SK-N-MC (cell line): ENCODE results near the gene RNF5.

Experiments
- EZH2 ChIP-seq: fragments of 200-600 bp; sonication (generic); IDR thresholded peaks from one replicate; pipeline ENCODE4 v1.6.1; 2017; ENCODE audit warnings: antibody characterized with exemption
- POLR2AphosphoS5 ChIP-seq: IDR thresholded peaks from 2 replicates; pipeline ENCODE4 v1.6.1; 2012; ENCODE audit warnings: mild to moderate bottlenecking, low read depth, low read length, borderline replicate concordance

- TF ChIP-seq POLR2AphosphoS5 = no peak
- TF ChIP-seq EZH2 = no peak
These were observed 20.7 kb downstream of the RNF5 start for GRCh38 chr6:32198866-32199265.
